ENCODE measurements around the gene SEPSECS.

GRCh38 chr4:25078523-25078922 is 81.7 kb downstream of the SEPSECS start:
- TF ChIP-seq POLR2A (IDR thresholded peaks at IDR 0.05): no peak
- no peak for TF ChIP-seq CTCF (IDR thresholded peaks at IDR 0.05)
- no peak for TF ChIP-seq EP300 (IDR thresholded peaks at IDR 0.05)

Measured in tibial nerve (tissue), 4 donors.